Epithelial cell of prostate (primary cell): ENCODE results near the gene RELB.
A peak's percentile ranks its signal among the peaks of the same experiment; 100 is the strongest.
"Not testable (repeated sequence)": the region's sequence is repeated elsewhere in the genome, so short reads cannot be mapped to it uniquely, and the experiment has no call there.

Experiments used
- DNase-seq: peaks from one replicate; pipeline ENCODE4 v3.0.0-alpha.2; 2011; ENCODE audit warnings: low read depth, low spot score
- H3K27ac ChIP-seq: fragments of 450-650 bp; 2 replicates; pipeline ENCODE4 v1.5.1; 2017; ENCODE audit warnings: mild to moderate bottlenecking

Gene RELB, protein sequence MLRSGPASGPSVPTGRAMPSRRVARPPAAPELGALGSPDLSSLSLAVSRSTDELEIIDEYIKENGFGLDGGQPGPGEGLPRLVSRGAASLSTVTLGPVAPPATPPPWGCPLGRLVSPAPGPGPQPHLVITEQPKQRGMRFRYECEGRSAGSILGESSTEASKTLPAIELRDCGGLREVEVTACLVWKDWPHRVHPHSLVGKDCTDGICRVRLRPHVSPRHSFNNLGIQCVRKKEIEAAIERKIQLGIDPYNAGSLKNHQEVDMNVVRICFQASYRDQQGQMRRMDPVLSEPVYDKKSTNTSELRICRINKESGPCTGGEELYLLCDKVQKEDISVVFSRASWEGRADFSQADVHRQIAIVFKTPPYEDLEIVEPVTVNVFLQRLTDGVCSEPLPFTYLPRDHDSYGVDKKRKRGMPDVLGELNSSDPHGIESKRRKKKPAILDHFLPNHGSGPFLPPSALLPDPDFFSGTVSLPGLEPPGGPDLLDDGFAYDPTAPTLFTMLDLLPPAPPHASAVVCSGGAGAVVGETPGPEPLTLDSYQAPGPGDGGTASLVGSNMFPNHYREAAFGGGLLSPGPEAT

DNA sequence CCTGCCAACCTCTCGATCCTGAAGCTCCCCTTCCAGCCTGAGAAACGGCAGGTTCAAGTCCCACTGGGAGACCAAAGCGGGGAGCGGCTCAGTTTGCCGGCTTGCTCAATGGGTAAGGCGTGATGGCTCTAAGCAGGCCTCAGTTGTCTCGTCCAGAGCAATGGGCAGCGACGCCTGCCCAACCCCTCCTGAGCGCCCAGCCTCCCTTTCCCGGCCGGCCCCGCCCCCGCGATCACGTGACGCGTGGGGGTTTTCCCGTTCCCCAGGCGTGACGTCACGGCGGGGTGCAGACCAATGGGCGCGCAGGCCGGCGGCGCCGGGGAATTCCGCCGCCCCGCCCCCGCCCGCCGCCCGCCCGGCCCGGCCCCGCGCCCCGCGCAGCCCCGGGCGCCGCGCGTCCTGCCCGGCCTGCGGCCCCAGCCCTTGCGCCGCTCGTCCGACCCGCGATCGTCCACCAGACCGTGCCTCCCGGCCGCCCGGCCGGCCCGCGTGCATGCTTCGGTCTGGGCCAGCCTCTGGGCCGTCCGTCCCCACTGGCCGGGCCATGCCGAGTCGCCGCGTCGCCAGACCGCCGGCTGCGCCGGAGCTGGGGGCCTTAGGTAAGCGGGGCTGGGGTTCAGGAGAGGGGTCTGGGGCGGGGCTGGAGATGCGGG is at the start of gene RELB:
TSS of gene RELB (plus strand) at position 378 of the 653 bp plus-strand sequence. CDS start at position 494, 116 bp downstream.
- peak; percentile 41 for DNase-seq
- H3K27ac ChIP-seq: peak within 1 kb of the TSS; percentile 86

DNA sequence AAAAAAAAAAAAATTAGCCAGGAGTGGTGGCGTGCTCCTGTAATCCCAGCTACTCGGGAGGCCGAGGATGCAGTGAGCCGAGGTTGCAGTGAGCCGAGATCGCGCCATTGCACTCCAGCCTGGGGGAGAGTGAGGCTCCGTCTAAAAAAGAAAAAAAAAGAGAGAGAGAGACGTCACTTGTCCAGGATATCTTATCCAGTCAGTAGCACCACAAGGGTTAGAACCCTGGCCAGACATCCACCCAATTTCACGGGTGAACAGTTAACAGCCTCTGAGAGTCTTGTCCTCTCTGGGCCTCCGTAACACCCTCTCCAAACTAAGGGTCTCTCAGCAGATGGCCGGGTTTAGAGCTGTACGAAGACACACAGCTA is 47.0 kb upstream of the RELB start:
- no peak for DNase-seq

DNA sequence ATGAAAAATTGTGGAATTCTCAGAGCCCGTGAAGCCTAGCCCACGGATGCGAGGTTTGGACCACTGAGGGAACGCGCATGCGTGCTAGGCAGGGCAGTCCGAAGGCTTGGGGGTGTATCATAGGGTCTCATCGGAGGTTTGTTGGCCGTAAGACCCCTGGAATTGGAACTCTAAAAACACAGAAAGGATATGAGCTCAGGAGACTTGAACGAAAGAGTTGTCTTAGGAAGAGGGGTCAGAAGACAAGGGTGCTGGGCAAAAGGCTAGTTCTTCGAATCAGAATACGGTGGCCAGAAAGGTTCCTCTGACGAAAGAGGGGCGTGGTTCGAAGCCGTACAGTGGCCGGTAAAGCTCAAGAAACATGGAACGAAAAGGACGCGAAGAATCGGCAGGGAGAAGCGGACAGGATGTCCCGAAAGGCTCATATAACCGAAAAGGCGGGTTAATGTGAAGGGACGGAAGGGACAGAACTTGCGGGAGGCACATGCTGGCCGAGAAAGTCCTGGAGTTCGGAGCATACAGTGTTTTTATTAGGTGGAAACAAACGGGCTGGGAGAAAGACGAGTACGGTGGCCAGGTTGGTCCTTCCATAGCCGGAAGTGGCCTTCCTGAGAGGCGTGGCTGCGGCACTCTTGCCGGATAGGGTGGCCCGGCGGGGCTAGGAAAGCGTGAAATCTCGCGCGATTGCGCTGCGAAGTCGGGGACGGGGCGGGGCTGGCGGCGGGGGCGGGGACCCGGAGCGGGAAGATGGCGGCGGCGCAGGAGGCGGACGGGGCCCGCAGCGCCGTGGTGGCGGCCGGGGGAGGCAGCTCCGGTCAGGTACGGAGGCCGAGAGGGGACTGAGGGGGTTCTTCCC is 46.4 kb upstream of the RELB start, which contains the start of gene CLPTM1:
TSS of gene CLPTM1 (plus strand) at position 732 of the 856 bp plus-strand sequence. CDS start at position 748, 16 bp downstream.
- peak; percentile 88 for DNase-seq

More for the DNA sequence above, 47.0 kb upstream of the RELB start:
- peak overlapping the region; percentile 92 for H3K27ac ChIP-seq

DNA sequence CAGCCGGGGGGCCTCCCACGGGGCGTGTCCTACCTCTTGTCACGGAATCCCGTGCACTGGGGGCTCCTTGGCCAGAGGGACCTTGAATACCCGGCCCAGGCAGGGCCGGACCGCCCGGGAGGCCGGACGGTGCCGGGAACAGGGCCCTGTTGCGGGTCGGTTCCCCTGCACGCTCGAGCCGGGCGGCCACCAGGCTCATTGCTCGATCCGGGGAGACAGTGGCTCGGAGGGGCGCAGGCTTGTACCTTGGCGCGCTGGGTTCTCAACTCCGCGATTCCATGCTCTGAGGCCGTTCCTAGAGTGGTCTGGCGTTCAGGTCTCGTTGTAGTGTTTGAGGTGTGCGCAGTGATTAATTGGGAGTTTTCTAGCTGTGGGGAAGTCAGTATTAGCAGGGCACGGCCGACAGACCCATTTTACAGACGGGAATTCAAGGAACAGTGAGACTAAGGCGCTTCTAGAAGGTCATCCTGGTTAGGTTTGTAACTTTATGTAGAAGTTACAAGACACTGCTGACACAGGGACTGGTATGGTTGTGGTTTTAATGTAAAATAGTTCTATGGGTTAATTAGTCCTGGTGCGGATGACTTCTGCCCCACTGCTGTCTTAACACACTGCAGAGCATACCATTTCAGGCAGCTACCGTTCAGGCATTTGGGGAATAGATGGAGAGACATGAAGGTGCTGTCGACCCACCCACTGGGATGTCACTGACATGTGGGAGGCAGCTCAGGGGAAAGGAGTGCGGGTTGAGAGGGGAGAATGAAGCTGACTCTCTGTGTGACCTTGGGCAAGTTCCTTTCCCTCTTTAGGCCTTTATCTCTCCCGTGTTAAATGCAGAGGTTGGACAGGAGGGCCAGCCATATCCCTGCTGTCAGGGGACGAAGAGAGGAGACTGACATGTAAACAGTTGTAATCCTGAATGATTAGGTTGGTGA is 45.5 kb upstream of the RELB start:
- DNase-seq: no peak
- peak overlapping the region; percentile 92 for H3K27ac ChIP-seq

More for the DNA sequence above, 46.4 kb upstream of the RELB start, which contains the start of gene CLPTM1:
- peak within 1 kb of the TSS; percentile 92 for H3K27ac ChIP-seq

DNA sequence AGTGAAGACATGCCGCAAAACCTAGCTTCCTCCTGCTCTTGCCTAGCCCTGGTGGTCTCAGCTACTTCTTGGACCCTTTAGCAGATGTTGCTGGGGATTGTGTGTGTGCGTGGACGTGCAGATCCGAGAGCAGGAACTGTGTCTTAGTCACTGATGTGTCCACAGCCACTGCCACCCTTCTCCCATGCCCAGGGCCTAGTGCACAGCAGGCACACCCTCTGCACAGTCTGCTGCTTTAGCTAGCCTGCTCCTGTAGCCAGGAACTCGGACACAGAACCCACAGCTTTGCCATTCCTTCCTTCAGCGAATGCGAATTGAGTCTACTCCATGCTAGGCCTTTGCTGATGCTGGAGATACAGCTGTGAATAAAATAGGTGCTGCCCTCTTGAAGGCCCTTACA is 43.7 kb upstream of the RELB start:
- H3K27ac ChIP-seq: no peak overlapping the region
- DNase-seq: no peak

DNA sequence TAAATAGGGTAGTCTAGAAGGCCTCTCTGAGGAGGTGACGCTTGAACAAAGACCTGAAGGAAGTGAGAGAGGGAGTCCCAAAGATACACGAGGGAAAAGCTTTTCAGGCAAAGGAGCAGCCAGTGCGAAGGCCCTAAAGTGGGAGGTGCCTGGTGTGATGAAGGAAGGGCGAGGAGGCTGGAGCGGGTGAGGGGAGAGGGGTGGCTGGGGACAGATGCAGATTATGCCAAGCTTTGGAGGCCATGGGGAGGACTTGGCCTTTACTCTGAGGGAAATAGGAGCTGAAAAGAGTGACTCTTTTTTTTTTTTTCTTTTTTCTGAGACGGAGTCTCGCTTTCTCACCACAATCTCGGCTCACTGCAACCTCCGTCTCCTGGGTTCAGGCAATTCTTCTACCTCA is 43.2 kb upstream of the RELB start:
- DNase-seq: no peak
- no peak overlapping the region for H3K27ac ChIP-seq

DNA sequence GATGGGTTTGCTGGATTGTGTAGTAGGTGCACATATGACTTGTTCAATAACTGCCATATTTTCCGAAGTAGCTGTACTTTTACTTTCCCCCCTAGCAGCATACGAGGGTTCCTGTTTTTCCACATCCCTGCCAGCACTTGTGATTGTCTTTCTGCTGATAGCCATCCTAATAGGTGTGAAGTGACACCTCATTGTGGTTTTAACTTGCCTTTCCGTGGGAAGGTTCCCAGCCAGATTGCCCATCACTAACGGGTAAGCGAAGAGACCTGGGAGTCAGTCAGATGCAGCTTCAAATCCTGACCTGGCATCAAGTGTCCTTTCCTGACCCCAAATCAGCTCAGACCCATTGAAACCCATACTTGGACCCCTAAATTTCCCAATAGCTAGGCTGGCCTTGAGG is 41.6 kb upstream of the RELB start:
- no peak for DNase-seq
- no peak overlapping the region for H3K27ac ChIP-seq

DNA sequence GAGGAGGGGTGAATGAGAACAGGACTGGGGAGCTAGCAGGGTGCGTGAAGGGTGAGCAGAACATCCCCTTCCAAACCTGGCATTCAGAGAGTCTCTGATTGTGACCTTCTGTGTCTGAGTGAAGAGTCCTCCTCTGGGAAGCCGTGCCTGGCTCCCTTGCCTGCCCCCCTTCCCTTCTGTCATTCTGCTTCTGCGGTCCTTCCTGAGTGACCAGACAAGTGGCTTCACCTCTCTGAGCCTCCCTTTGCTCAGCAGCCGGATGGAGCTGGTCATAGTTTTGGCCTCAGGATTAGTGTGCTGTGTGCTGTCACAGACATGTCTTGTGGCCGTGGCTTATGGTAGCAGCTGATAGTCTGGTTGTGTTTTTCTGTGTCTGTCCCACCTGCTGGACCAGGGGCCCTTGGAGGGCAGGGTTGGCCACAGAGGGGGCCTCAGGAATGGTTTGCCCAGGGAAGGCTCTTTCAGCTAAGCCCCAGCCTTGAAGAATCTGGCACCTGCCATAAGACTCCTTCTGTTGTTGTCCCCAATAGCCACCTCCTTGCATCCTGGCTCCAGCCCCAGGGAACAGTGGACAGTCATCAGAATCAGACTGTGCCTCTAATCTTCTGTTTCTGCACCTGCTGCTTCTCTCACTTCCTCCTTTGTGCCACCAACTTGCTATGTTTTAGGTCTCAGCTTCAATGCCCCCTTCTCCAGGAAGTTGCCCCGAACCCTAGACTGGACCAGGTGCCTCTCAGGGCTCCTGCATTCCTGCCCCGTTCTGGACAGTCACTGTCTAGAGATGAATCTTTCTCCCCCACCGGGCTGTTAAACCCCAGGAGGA is 40.1 kb upstream of the RELB start:
- H3K27ac ChIP-seq: no peak overlapping the region

DNA sequence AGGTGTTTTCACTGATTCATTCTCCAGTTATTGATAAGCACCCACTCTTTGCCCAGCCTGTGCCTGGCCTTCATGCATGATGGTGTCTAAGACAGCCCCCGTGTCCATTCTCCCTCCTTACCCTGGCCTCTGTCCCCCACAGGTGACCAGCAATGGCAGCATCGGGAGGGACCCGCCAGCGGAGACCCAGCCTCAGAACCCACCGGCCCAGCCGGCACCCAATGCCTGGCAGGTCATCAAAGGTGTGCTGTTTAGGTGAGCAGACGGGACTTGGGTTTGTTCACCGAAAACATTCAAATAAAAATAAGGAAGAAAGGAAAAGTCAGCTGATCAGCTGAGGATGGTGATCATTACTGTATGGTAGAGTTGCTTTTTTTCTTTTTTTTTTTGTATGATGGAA is 39.4 kb upstream of the RELB start:
- no peak overlapping the region for H3K27ac ChIP-seq
- no peak for DNase-seq

More for the DNA sequence above, 40.1 kb upstream of the RELB start:
- no peak for DNase-seq

DNA sequence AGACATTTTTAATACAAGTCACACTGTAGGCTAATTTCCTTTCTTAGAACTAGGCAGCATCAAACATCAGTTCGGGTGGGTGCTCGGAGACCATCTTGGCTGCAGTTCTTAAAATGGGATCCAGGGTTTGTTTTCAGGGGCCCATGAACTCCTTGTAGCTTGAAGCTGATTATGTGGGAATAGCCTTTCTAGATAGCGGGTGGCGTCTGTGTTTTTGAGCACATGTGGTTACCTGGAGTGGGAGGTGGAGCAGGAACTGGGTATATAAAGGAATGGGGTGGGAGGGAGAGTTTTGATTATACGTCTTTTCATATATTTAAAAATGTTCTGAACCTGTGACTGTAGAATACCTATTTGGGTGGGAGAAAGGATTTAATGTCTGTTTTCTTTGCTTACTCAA is 33.1 kb upstream of the RELB start:
- DNase-seq: no peak
- no peak overlapping the region for H3K27ac ChIP-seq

DNA sequence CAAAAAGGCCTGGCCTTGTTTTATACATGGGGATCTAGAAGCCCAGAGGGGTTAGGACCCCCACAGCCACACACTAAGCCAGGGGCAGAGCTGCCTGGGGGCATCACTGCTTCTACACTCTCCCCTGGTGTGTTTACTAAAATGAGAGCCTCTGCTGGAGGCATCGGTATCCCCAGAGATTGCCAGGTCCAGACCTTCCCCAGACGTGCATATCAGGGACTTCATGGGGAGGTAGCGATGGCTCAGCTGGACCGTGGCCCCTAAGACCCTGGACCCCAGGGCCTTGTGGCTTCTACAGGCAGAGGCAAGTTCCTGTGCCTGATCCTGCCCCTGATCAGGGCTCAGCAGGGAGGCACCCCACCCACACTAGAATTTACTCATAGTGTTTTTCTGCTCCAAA is 32.6 kb upstream of the RELB start:
- no peak overlapping the region for H3K27ac ChIP-seq
- no peak for DNase-seq

DNA sequence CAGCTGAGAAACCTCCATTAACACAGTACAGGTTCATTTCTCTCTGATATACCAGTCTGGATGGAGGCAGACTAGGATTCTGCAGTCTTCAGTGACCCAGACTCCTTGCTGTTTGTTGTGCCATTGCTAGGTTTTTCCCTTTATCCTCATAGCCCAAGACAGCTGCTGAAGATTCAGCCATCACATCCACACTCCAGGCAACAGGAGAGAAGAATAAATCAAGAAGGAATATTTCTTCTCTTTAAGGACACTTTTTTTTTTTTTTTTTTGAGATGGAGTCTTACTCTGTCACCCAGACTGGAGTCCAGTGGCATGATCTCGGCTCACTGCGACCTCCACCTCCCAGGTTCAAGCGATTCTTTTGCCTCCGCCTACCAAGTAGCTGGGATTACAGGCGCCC is 31.8 kb upstream of the RELB start:
- no peak for DNase-seq
- no peak overlapping the region for H3K27ac ChIP-seq

DNA sequence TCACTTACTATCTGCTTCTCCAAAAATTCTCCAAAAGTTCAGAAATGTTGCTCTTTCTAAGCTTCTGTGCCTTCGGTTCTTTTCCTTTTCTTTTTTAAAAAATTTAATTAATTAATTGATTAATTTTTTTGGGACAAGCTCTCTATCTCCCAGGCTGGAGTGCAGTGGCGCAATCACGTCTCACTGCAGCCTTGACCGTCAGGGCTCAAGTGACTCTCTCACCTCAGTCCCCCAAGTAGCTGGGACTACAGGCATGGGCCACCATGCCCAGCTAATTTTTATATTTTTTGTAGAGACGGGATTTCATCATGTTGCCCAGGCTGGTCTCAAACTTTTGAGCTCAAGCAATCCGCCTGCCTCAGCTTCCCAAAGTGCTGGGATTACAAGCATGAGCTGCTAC is 29.8 kb upstream of the RELB start:
- not testable (repeated sequence) for H3K27ac ChIP-seq, DNase-seq

DNA sequence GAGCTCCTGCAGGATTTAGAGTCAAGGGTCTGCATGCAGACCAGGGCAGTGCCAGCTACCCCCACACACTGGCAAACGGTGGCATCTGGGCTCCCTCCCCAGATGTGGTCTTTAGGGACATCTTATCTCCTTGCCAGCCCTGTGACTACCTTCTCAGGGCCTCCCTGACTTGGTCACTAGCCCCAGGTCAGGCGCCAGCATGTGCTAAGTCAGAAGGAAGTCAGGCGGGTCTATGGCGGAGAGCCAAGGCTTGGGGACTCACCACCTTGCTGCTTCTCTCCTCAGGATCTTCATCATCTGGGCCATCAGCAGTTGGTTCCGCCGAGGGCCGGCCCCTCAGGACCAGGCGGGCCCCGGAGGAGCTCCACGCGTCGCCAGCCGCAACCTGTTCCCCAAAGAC is 28.5 kb upstream of the RELB start:
- no peak overlapping the region for H3K27ac ChIP-seq
- no peak for DNase-seq

DNA sequence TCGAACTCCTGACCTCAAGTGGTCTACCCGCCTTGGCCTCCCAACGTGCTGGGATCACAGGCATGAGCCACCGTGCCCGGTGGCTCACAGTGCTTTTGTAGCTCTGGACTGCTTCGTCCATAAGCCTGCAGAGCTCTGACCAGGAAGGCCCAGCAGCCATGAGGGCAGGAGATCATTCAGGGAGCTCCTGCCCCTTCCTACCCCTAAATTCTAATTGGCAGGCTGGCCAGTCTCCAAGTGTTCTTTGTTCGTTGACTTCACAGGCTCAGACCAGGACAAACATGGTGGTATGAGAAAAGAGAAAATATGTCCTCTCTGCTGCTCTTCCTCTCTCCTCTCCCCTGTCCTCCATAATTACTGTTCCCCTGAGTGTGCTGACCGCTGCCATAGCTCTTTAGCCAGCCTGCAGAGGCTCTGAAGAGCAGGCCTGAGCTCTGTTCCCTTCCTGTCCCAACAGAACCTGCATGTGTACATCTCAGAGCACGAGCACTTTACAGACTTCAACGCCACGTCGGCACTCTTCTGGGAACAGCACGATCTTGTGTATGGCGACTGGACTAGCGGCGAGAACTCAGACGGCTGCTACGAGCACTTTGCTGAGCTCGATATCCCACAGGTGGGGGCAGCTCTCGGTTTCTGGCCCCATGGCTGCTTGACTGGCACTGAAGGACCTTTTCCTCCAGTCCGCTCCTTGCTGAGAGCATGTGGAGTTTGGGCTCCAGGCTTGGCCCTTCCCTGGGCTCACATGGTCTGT is 27.1 kb upstream of the RELB start:
- no peak overlapping the region for H3K27ac ChIP-seq
- no peak for DNase-seq

DNA sequence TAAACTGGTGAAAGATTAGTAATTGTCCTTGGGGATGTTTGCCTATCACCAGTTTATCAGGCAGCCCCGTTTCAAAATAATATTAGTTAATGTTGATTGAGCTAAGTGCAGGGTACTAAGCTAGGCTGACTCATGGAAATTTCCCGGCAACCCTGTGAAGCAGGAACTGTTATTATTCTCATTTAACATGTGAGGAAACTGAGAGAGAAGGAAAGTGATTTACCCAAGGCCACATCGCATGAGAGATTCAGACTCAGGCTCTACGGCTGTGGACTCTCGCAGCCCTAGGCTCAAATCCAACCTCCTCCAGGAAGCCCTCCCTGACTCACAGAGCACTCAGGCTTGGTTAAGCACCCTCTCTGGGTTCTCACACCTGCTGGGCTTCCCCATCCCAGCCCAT is 26.4 kb upstream of the RELB start:
- DNase-seq: no peak
- H3K27ac ChIP-seq: no peak overlapping the region

DNA sequence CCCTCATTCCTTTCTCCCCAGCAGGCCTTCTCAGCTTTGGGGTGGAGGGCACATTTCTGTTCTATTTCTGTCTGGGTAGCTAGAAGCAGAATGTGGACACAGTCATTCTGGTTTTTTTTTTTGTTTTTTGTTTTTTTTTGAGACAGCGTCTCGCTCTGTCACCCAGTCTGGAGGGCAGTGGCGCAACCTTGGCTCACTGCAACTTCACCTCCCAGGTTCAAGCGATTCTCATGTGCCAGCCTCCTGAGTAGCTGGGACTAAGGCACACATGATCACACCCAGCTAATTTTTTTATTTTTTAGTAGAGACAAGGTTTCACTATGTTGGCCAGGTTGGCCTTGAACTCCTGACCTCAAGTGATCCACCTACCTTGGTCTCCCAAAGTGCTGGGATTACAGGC is 25.8 kb upstream of the RELB start:
- H3K27ac ChIP-seq: no peak overlapping the region
- no peak for DNase-seq

DNA sequence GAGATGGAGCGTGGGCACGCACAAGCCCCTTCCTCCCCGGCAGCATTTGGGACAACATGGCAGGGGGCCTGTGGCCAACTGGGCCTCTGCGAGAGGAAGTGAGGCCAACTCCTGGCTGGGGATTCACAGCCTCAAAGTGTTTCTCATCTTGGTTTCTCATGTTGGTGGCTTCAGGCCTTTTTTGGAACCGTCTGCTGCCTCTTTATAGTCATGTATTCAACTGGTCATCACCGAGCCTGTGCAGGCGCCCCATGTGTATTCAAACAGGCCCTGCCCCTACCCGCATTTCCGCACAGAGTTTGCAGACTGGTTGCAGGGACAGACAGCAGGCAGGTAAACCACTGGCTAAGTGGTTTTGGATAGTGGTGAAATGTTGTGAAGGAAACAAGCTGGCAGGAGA is 17.3 kb upstream of the RELB start:
- no peak overlapping the region for H3K27ac ChIP-seq
- DNase-seq: no peak
